Hematopoietic multipotent progenitor cell treated with erythropoietin and hydrocortisone succinate and interleukin-3 and kit ligand, for 15 days (in vitro differentiated cells): ENCODE results near the gene TMEM252.

Source experiments
- DNase-seq: peaks from one replicate; pipeline ENCODE4 v3.0.0-alpha.2; 2015; ENCODE audit warnings: low spot score

Gene TMEM252

GRCh38 chr9:68541568-68541967 lies 885 bp upstream of the TMEM252 start:
- DNase-seq: no peak

DNA sequence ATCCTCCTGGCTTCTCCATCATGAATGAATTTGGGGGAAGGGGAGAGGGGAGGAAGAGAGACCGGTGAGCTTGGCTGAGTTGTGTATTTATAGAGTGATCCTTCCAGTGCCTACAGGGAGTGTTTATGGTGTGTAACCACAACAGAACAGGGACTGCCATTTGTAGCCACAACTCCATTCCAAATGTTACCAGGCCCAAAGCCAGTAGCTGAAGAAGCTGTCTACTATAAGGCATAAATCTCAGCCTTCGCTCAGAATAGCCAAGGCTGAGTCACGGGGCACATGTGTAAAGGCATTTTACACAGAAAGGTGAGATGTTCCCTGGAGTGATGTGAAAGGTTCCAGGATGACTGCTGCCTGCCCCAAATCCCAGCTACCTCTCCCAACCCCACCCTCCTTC lies 2.5 kb downstream of the TMEM252 start:
- no peak for DNase-seq

DNA sequence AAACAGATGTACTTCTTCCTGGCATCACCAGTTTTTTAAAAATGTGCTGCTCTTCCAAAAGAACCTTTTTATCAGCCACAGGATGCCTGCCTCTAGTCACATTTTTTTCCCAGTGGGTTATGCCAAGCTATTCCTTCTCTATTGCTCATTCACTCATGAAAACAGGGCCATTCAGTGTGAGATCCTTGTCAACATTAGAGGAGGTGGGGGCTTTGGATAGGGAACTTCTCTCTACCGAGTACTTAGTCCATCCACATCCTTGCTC lies 3.1 kb downstream of the TMEM252 start:
- no peak for DNase-seq

DNA sequence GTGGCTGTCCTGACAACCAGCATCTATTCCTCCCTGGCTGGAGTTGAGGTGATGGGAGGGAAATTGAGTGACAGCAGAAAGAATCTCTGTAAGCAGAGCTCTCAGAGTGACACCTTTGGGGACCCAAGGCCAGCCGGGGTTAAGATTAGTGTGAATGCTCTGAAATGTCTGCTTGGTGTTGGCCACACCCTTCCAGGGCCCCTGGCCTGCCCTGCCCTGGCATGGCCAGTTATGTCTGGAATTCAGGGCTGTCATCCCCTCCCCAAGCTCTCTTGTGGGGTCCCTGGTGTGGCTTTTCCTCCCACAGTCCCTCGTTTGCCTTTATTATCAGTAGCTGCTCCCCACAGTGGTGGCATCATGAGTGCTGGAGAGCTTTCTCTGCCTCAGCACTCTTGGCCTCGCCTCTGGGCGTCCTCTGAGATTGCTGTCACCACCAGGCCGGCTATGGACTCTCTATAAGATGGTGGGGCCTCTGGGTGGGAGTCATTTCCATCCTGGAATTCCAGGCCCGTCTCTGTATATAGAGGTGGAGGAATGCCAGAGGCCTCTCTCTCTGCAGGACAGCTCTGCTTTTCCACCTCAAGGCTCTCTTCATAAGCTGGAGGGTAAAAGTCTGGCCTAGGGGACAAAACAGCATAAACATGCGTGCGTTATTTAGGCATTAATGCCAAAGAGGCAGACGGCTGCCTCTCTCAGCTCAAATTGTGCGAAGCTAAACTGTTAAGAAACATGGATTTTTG lies 3.6 kb downstream of the TMEM252 start:
- no peak for DNase-seq

DNA sequence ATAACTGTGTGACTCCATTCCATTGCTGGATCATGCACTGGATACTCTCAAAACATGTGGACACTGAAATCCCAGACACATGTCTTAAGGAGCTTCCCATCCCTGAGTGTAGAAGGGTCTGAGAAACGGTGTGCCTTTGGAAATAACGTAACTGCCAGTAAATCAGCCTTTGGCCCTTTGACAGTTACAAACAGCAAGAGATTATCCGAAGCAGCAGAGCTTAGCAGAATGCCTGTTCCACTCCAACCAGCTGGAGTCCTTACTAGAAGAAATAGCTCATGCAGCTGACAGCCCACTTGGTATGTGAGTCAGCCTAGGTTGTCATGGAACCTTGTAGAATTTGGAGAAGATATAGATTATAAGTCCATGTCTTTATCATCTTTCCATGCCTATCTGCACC lies 7.0 kb downstream of the TMEM252 start:
- DNase-seq: no peak

DNA sequence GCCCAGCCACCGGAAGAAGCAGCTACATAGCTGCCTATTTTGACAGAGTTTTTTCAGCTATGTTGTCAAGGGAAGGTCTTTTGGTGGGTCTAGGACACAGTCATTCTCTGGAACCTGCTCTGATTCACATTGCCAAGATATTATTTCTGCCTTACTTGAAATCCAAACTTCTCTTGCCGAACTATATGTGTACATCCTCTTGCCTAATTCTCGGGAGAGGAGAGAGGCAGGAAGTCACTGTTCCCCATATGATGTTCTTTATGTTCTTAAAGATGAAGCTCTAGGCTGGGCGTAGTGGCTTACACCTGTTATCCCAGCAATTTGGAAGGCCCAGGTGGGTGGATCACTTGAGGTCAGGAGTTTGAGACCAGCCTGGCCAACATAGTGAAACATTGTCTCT lies 8.6 kb downstream of the TMEM252 start:
- DNase-seq: no peak

GRCh38 chr9:68530618-68531017 lies 10.1 kb downstream of the TMEM252 start:
- no peak for DNase-seq

DNA sequence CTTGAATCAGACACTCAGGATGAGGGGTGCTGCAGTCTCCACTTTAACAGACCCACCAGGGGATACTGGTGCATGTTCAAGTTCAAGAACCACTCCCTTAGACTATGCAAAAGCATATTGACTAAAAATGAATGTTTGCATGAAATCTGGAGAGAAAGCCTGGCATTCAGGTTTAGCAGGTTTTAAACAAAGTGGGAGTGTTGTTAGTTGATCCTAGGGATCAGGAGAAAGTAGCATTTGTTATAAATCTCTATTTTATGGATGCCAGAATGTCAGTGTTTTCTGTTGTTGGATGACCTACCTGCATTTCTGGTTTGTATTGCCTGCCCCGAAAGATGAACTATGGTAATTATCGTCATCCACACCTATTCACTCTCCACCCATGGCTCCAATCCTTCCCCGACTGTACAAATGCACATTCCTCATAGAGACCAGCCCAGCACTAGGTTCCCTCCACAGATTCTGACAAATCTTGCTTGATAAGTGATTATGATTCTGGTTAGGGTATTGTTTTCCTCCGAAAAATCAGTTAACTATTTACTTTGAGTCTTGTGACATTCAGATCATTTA lies 17.2 kb downstream of the TMEM252 start:
- DNase-seq: no peak

DNA sequence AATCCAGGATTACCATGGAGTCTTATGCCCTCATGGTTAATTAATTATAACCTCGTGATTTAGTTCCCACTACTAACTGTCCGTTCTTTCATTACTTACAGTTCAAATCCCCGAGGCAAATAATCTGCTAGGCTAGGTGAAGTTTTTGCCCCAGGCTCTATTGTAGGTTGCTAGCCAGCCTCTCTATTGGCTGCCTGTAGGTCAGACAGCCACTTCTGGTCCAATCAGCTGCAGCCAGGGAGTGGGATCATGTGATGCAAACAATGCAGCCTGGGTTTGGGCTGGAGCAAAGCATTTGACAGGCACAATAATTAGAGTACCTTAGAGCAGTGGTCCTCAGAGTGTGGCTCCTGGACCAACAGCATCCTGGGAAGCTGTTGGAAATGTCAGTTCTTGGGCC lies 17.7 kb downstream of the TMEM252 start:
- DNase-seq: no peak

DNA sequence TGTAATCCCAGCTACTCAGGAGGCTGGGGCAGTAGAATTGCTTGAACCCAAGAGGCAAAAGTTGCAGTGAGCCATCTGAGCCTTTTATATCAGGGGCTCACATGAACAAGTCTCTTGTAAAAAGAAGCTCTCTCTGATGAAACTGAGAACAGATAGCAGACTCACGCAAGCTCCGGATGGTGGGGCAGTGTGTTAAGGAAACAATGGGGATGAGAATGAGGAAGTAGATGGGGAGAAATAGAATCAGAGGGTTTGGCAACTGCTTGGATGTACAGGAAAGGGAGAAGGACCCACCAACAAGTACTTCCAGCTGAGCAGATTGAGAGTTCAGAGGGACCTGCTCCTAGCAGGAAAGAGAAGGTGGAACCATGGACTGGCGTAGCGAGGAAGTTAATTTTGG lies 18.6 kb downstream of the TMEM252 start:
- no peak for DNase-seq

DNA sequence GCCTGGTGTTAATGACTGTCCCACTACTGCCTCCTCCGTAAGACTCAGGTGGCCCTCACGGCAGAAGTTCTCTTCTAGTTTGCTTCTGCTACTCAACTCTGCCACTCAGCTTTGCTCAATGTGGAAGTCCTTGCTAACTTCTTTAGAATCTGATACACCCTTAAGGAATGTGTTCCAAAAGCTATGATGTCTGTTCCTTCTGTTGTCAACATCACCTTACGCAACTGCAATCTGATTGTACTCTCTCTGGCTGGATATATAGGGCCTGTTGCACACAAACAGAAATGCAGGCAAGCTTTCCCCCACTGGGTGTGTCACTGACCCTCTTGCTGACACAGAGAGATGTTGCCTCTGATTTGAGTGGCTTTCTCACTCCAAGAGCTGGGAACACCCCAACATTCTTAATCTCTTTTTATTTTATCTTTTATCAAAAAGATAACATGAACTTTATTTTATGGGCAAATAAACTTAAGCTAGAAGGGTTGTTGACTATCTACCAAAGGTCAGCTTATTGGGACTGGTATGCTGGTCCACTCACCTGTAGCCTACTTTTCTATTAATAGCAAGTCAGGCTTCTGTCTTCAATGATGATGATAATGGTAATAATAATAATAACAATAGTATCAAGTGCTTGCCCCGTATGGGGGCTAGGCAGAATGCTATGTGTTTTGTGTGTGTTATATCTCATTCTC lies 25.2 kb downstream of the TMEM252 start:
- no peak for DNase-seq

DNA sequence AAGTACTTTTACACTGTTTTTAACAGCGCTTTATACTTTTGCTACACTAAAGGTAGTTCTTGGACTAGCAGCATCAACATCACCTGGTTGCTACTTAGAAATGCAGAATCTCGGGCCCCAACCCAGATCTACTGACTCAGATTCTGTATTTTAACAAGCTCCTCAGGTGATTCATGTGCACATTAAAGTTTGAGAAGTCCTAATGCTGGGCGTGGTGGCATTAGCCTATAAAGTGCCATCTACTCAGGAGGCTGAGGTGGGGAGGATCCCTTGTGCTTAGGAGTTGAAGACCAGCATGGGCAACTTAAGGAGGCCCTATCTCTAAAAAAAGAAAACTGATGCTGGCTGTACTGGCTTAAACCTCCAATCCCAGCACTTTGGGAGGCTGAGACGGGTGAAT lies 26.7 kb downstream of the TMEM252 start:
- no peak for DNase-seq

DNA sequence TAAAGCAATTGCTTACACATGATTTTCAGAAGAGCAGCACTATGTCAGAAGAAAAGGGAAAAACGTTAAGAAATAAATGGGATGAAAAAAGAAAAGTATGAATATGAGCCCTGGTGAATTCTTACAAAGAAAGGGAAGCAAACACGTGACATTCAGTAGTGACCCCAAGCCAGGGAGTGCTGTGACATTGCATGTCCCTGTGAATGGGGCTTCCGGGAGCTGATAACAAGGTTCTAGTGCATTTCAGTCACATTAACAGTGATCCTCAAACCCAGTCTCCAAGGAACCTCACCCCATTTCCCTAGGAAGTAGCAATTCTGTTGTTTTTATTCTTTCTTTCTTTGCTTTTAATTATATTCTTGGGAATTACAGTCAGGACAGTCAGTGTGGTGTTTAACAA lies 27.3 kb downstream of the TMEM252 start:
- DNase-seq: no peak

DNA sequence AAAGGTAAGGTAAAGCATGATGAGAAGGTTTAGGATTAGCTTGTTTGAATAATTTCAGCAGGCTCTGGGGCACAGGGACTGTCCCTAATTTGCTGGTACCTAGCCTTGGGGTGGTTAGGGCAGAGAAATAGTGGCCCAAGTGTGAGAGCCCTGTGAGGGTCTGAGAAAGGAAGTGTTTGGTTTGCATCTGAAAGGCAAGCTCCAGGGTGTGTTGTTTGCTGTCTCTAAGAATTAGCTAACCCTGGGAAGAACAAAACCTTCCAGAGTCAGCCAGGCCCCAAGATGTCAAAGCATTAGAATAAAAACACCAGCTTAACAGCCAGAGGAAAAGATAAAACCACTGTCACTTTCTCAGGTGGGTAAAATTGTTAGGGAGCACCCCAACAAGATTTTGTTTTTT lies 31.0 kb downstream of the TMEM252 start:
- no peak for DNase-seq

DNA sequence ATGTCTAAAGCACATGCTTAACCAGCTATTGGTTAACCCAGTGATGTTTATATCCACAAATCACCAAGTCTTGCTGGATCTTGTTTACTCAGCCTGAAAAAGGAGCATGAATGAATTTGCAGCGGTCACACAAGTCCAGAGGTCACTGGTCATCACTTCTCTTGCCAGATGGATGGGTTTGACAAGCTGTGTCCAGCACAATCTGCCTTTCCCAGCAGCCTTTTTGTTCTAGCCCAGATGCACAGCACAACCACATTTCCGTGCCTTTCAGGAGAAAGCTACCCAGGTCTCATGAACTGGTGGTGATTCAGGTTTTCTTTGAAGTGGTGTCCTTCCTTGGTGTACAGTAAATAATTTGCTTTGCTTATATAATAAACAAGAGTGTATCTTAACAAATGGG lies 32.1 kb downstream of the TMEM252 start:
- DNase-seq: no peak

GRCh38 chr9:68507806-68508145 lies 32.9 kb downstream of the TMEM252 start:
- DNase-seq: no peak

DNA sequence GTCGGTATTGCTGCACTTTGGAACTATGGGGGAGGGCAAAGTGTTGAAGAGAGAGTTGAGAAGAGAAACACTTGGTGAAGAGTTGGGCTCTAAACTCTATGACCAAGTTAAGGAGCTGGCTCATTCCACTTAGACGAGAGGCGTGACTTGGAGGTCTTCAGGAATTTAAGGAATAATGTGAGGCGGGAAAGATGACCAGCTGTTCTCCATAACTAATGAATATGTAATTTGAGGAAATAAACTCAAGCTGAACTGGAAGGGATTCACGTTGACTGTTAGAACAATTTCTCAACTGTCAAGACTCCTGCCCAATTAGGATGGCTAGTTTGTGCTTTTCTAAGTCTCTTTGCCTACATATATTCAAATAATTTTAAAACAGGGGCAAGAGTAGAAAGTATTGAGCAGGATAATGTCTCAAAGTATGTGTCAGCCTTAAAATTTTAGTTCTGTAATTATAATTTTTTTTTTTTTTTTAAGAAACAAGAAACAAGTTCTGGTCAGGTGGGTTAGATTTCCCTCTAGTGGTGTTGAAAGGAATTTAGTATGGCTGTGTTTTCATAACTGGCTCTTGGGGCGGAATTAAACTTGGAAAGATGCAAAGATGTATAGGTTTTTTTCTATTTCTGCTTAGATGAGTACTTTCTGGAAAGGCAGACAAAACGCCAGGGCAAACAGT lies 33.4 kb downstream of the TMEM252 start:
- DNase-seq: no peak

GRCh38 chr9:68506551-68506950 lies 34.1 kb downstream of the TMEM252 start:
- no peak for DNase-seq

DNA sequence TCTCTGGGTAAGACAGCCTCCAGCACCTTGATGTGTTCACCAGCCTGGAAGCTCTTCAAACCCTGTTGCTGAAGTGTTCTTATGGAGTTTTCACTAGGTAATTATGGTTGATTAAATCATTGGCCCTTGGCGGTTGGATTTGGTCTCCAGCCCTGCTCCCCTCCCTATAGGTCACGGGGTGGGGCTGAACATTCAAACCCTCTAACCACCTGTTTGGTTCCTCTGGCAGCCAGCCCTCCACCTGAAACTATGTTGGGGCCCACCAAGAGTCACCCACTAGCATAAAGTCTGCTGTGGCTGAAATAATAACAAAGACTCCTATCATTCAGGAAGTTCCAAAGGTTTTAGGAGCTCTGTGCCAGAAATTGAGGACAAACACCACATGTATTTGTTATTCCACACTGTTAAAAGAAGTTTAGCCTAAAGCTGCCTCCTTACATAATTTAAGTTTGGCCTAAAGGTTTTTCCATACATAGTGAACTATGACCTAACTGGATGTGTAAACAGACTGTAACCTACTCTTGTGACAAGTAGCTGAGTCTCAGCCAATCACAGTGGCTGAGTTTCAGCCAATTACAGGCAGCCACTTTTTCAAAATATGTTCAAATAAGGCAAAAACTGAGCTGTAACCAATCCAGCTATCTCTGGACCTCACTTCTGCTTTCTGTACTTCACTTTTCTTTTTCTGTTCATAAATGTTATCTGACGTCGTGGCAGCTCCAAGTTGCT lies 34.8 kb downstream of the TMEM252 start:
- no peak for DNase-seq

GRCh38 chr9:68502279-68502678 lies 38.4 kb downstream of the TMEM252 start:
- DNase-seq: no peak

DNA sequence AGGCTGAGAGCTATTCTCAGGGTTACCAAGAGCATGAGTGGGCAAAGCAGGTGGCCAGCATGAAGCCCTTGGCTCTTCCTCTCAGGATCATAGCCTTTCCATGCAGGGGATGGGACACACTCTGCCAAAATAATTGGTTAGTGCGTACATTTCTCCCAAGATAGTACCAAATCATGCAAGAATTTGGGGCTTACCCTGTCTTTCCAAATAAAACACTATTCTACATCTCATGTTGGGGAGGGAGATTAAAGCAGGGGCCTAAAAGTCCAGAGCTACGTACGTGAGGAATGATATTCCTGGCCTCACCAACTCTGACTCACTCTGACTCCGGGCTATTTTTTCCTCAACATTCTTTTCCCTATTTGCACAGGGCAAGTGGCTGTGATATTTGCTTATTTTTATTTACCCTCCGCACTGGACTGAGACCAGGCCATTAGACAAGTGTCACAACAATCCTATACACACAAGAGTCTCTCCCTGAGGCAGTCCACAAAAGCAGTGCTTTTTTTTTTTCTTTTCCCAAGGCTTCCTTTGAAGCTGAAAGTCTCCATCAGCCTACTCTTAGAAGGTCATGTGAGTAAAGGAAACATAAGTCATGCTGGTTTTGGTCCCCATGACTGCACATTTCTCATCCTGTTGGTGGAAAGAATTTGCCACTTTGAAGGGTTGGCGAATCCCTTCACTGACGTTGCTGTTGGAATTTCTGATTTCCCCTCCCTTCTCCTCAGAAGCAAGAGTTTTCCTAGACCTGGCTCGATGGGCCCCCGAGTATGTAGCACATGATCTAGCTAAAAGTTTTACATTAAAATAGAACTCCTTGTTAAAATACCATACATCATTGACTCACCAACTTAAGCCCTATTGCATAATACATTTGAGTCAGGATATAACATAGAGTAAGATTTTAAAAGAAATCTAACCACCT lies 40.0 kb downstream of the TMEM252 start:
- no peak for DNase-seq

- no peak for DNase-seq
Measured at GRCh38 chr9:68498816-68499215, 41.9 kb downstream of the TMEM252 start.
